Osteoblast (primary cell): ENCODE results near the gene GLRX. TPM values are rescaled to one million over a fixed set of nuclear protein-coding genes. Genes with fewer than 3 reads are reported as not detected.
"Not testable (repeated sequence)": the region's sequence is repeated elsewhere in the genome, so short reads cannot be mapped to it uniquely, and the experiment has no call there.

Experiments
- DNase-seq: peaks from one replicate; pipeline ENCODE4 v3.0.0; 2011; ENCODE audit warnings: low spot score, mixed read lengths; ENCODE audit not compliant: insufficient read length; ENCODE audit errors: missing footprints
- H2AFZ ChIP-seq: 2 replicates; pipeline ENCODE4 v1.6.0; 2011; ENCODE audit warnings: mild to moderate bottlenecking, low read length
- H3K27ac ChIP-seq: 2 replicates; pipeline ENCODE4 v1.5.1; 2011; ENCODE audit warnings: mild to moderate bottlenecking, low read depth, low read length, moderate library complexity
- H3K27me3 ChIP-seq: 2 replicates; pipeline ENCODE4 v1.6.0; 2012; ENCODE audit warnings: mild to moderate bottlenecking, control low read depth, inconsistent platforms, low read length, moderate library complexity; ENCODE audit not compliant: insufficient read depth
- H3K36me3 ChIP-seq: 2 replicates; pipeline ENCODE4 v1.5.1; 2011; ENCODE audit warnings: mild to moderate bottlenecking, low read length, control low read depth, moderate library complexity; ENCODE audit not compliant: insufficient read depth
- H3K4me1 ChIP-seq: 2 replicates; pipeline ENCODE4 v1.5.1; 2011; ENCODE audit warnings: mild to moderate bottlenecking, low read length, control low read depth, moderate library complexity; ENCODE audit not compliant: insufficient read depth
- H3K4me2 ChIP-seq: 2 replicates; pipeline ENCODE4 v1.6.0; 2011; ENCODE audit warnings: mild to moderate bottlenecking, low read length; ENCODE audit not compliant: insufficient read depth
- H3K4me3 ChIP-seq: fragments of 200-600 bp; sonication (generic); 3 replicates; pipeline ENCODE4 v1.5.1; 2012; ENCODE audit warnings: mild to moderate bottlenecking, low read length, inconsistent platforms; ENCODE audit not compliant: insufficient read depth
- H3K79me2 ChIP-seq: 2 replicates; pipeline ENCODE4 v1.6.0; 2012; ENCODE audit warnings: mild to moderate bottlenecking, low read length, control low read depth, inconsistent platforms; ENCODE audit not compliant: insufficient read depth
- H3K9me3 ChIP-seq: 2 replicates; pipeline ENCODE4 v1.5.1; 2011; ENCODE audit warnings: low read depth, low read length, control low read depth
- H4K20me1 ChIP-seq: 2 replicates; pipeline ENCODE4 v1.6.0; 2012; ENCODE audit warnings: mild to moderate bottlenecking, low read length, control low read depth; ENCODE audit not compliant: insufficient read depth
- total RNA-seq: library from RNA; depleted of rRNA; stranded (reverse); fragments of >200 nt; gene quantifications from 2 replicates; pipeline ENCODE4 v1.2.3, GENCODE V29; 2012
- TF ChIP-seq, protein P1 (sequence below): IDR thresholded peaks from 2 replicates; pipeline ENCODE4 v1.5.1; 2011; ENCODE audit warnings: mild to moderate bottlenecking, low read depth, low read length, moderate library complexity; ENCODE audit errors: extremely low read depth

Gene GLRX
- total RNA-seq, 1 donor = 59.0 TPM

DNA sequence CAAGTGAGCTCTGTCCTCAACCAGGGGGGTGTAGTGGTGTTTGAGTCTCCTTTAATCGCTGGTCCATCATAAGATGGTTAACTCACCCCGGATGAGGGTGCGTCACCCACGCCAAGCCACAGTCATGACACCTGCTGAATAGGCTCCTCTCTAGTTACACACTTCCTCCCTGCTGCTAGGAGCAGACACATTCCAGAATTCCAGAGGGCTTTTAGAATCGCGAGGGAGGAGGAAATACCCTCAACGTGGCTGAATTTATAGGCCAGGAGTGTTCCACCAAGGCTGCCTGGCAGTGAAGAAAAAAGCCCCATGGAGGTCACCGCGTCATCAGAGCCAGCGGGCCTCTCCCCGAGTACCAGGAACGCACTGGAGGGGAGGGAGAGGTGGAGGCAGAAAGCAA is 5.1 kb downstream of the GLRX start:
- Histone ChIP-seq H3K4me3 (peak overlapping the region; percentile 29), H3K4me1 (peaks cover 42% of the 10 kb centered on the region), H3K9me3 (no peaks in the 10 kb centered on the region), H3K36me3 (peaks cover 36% of the 10 kb centered on the region), H4K20me1 (peaks cover 27% of the 10 kb centered on the region), H3K4me2 (peak overlapping the region; percentile 73), H3K27me3 (no peaks in the 10 kb centered on the region), H3K27ac (peak overlapping the region; percentile 61), H2AFZ (no peak overlapping the region), H3K79me2 (peaks cover 74% of the 10 kb centered on the region)
- DNase-seq = peak; percentile 90
- TF ChIP-seq, protein P1, sequence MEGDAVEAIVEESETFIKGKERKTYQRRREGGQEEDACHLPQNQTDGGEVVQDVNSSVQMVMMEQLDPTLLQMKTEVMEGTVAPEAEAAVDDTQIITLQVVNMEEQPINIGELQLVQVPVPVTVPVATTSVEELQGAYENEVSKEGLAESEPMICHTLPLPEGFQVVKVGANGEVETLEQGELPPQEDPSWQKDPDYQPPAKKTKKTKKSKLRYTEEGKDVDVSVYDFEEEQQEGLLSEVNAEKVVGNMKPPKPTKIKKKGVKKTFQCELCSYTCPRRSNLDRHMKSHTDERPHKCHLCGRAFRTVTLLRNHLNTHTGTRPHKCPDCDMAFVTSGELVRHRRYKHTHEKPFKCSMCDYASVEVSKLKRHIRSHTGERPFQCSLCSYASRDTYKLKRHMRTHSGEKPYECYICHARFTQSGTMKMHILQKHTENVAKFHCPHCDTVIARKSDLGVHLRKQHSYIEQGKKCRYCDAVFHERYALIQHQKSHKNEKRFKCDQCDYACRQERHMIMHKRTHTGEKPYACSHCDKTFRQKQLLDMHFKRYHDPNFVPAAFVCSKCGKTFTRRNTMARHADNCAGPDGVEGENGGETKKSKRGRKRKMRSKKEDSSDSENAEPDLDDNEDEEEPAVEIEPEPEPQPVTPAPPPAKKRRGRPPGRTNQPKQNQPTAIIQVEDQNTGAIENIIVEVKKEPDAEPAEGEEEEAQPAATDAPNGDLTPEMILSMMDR = no peak

DNA sequence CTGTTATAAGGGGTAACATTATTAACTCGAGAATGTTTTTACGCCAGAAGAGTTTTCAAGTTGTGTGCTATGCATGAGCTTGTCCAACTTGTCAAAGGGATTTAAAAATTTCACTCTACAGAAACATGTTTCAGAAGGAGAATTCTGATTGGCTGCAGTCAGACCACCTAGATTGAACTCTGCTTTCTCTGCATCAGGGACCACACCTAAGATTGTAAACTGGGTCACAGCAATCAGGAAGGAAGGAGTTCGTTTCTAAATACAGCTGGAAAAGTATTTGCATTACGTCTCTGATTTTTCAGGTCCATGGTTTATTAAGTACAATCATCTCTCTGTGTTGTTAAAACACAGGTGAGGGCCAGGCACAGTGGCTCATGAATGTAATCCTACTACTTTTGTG is 5.8 kb downstream of the GLRX start:
- Histone ChIP-seq H2AFZ (no peak overlapping the region), H3K4me3 (no peak overlapping the region), H3K27ac (peak overlapping the region; percentile 61), H3K4me1 (peaks cover 44% of the 10 kb centered on the region), H3K27me3 (no peaks in the 10 kb centered on the region), H3K36me3 (peaks cover 39% of the 10 kb centered on the region), H4K20me1 (peaks cover 25% of the 10 kb centered on the region), H3K4me2 (no peak overlapping the region), H3K9me3 (no peaks in the 10 kb centered on the region), H3K79me2 (peaks cover 68% of the 10 kb centered on the region)
- no peak for DNase-seq
- TF ChIP-seq, protein P1 = no peak

DNA sequence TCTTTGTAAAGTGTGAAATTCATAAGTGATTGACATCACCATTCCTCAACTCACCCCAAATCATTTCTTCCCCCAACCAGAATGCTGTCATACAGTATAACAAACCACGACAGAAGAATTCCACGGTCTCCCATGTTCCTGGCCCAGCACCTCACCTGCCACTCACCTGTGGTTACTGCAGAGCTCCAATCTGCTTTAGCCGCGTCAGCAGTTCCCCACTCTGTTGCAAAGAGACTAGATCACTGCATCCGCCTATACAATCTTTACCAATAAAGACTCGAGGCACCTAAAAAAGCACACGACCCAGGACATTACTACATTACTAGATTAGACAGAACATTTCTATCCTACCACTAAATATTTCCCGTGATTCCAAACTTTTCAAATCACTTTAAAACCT is 6.2 kb downstream of the GLRX start:
- TF ChIP-seq, protein P1 = no peak
- peaks cover 39% of the 10 kb centered on the region for H3K4me1 ChIP-seq
- H4K20me1 ChIP-seq = peaks cover 22% of the 10 kb centered on the region
- H3K4me2 ChIP-seq = no peak overlapping the region
- peak overlapping the region; percentile 61 for H3K27ac ChIP-seq
- no peak overlapping the region for H3K4me3 ChIP-seq
- H3K27me3 ChIP-seq = no peaks in the 10 kb centered on the region
- no peak for DNase-seq
- peaks cover 39% of the 10 kb centered on the region for H3K36me3 ChIP-seq
- H2AFZ ChIP-seq = no peak overlapping the region
- peaks cover 63% of the 10 kb centered on the region for H3K79me2 ChIP-seq
- H3K9me3 ChIP-seq = no peaks in the 10 kb centered on the region

DNA sequence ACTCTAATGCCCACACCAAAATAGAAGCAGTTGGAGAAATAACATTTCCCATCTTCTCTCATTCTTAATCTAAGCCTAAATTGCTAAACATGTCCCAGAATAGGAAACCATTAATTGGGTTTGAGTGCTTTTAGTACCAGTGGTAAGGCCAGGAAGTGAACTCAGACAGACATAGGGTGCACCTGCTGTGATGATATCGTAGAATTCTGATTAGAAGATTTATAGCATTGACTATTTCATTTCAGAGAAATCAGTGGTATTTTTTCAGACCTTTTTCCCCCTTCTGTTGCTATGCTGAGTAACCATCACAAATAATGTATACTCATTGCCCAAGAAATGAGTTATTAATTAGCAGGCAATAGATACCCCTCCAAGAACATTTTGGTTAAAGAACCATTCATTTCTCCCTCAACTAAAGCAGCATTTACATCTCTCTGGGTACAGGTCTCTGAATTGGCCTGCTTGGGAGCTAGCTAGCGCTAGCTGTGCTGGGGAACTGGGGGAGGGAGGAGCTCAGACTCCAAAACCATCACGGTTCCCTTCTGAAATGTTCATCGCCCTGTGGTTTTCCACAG is 7.3 kb downstream of the GLRX start:
- TF ChIP-seq, protein P1 = no peak
- no peak overlapping the region for H3K4me3 ChIP-seq
- peaks cover 22% of the 10 kb centered on the region for H4K20me1 ChIP-seq
- H3K27me3 ChIP-seq = no peaks in the 10 kb centered on the region
- peaks cover 52% of the 10 kb centered on the region for H3K79me2 ChIP-seq
- H3K27ac ChIP-seq = no peak overlapping the region
- no peak for DNase-seq
- no peak overlapping the region for H2AFZ ChIP-seq
- no peak overlapping the region for H3K4me2 ChIP-seq
- peaks cover 42% of the 10 kb centered on the region for H3K4me1 ChIP-seq
- peaks cover 39% of the 10 kb centered on the region for H3K36me3 ChIP-seq
- no peaks in the 10 kb centered on the region for H3K9me3 ChIP-seq

DNA sequence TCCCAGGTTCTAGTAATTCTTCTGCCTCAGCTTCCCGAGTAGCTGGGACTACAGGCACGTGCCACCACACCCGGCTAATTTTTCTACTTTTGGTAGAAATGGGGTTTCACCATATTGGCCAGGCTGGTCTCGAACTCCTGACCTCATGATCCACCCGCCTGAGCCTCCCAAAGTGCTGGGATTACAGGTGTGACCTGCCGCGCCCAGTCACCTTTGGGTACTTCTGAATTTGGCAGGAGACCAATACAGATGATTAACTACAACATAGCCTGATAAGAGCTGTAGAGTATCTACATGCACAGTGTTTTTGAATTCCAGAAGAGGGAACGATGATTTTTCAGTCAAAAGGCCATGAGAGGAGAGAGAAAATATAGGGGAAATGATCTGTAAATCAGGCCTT is 9.5 kb downstream of the GLRX start:
- Histone ChIP-seq H3K36me3 (peaks cover 42% of the 10 kb centered on the region), H4K20me1 (peaks cover 16% of the 10 kb centered on the region), H3K4me1 (peaks cover 43% of the 10 kb centered on the region), H3K79me2 (peaks cover 30% of the 10 kb centered on the region)
- not testable (repeated sequence) for H3K27ac ChIP-seq, H3K27me3 ChIP-seq, H3K4me2 ChIP-seq, H3K4me3 ChIP-seq, DNase-seq, H2AFZ ChIP-seq, H3K9me3 ChIP-seq
